ENCODE data around the gene FAM13C. TPM values are rescaled to one million over a fixed set of nuclear protein-coding genes. Genes with fewer than 3 reads are reported as not detected.

Gene FAM13C
- total RNA-seq, 3 donors from 2014 or later: 6.9 to 17.8 (median 13.9) TPM

DNA sequence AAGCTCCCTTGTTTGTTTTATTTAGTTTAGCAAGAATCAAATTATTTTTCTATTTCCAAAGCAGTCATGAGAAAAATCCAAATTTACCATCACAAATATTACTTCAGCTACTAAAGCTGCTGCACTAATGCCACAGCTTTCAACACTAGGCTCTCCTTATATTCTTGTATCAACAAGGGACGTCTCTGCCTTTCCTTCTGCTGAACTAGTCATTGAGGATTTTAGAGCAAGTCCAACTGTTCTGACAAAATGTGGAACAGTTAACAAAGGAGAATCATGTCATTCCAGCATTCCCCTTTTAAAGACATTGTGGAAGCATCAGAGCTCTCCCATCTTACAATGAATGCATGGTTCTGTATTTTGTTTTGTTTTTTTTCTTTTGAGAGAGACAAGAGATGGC lies 28.6 kb downstream of the FAM13C start:
- TF ChIP-seq POLR2AphosphoS5 (IDR thresholded peaks at IDR 0.05) (no peak), POLR2A (IDR thresholded peaks at IDR 0.05) (no peak)
- TF ChIP-seq, protein P1, sequence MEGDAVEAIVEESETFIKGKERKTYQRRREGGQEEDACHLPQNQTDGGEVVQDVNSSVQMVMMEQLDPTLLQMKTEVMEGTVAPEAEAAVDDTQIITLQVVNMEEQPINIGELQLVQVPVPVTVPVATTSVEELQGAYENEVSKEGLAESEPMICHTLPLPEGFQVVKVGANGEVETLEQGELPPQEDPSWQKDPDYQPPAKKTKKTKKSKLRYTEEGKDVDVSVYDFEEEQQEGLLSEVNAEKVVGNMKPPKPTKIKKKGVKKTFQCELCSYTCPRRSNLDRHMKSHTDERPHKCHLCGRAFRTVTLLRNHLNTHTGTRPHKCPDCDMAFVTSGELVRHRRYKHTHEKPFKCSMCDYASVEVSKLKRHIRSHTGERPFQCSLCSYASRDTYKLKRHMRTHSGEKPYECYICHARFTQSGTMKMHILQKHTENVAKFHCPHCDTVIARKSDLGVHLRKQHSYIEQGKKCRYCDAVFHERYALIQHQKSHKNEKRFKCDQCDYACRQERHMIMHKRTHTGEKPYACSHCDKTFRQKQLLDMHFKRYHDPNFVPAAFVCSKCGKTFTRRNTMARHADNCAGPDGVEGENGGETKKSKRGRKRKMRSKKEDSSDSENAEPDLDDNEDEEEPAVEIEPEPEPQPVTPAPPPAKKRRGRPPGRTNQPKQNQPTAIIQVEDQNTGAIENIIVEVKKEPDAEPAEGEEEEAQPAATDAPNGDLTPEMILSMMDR (IDR thresholded peaks at IDR 0.05): no peak
- H3K27me3 ChIP-seq: no peaks in the 10 kb centered on the region
- intact Hi-C loops (cut with DNase I; ENCODE audit: low total_unique reads): no loop called here
- H3K9me3 ChIP-seq: no peaks in the 10 kb centered on the region
- H3K4me3 ChIP-seq: no peak overlapping the region
- DNase-seq (ENCODE audit: low spot score in 2 of 2): no peak
- H3K4me1 ChIP-seq: peaks cover 0 to 4% of the 10 kb centered on the region in 2 donors
- H3K27ac ChIP-seq: no peak overlapping the region
- no peaks in the 10 kb centered on the region for H3K36me3 ChIP-seq

DNA sequence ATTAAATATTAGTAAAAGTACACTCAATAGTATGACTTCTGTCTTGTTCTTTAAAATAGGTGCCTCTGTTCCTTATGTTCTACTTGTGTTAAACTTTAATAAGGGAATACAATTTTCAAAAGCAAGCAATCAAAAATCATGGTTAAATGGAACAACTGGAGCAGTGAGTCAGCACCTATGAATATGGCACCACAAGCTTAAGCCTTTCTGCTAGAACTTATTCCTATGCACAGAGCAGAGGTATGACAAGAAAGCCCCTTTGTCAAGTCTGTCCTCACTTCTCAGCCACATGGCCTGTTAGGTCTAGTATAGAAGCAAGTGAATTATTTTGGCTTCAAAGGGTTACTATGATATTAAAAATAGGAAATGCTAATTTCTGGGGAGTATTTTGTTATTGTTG lies 29.8 kb downstream of the FAM13C start:
- no peak overlapping the region for H3K4me3 ChIP-seq
- H3K4me1 ChIP-seq: no peaks in the 10 kb centered on the region
- no peak for DNase-seq (ENCODE audit: low spot score in 2 of 2)
- H3K9me3 ChIP-seq: no peaks in the 10 kb centered on the region
- no peaks in the 10 kb centered on the region for H3K36me3 ChIP-seq
- TF ChIP-seq POLR2A (IDR thresholded peaks at IDR 0.05): no peak
- H3K27me3 ChIP-seq: no peaks in the 10 kb centered on the region
- no peak overlapping the region for H3K27ac ChIP-seq
- intact Hi-C loops (cut with DNase I; ENCODE audit: low total_unique reads): no loop called here

DNA sequence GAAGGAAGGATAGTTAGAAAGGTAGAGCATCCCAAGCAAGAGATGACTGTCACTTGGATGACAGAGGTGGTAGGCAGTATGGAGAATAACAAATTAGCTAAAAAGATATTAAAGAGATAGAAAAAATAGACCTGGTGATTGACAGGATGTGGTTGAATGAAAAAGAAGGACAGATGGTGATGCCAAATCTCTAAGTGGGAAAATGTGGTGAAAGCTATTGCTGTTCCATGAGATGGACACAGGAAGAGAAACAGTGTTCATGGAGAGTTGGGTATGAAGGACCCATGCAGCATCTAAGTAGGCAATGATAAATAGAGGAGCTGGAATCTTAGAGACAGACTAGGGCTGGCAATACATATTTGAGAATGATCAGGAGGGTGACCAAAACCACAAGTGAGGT lies 30.7 kb downstream of the FAM13C start:
- Histone ChIP-seq H3K4me1 (no peaks in the 10 kb centered on the region), H3K27ac (no peak overlapping the region), H3K36me3 (no peaks in the 10 kb centered on the region), H3K27me3 (no peaks in the 10 kb centered on the region), H3K4me3 (no peak overlapping the region), H3K9me3 (no peaks in the 10 kb centered on the region)
- TF ChIP-seq POLR2A (IDR thresholded peaks at IDR 0.05) (no peak), POLR2AphosphoS5 (IDR thresholded peaks at IDR 0.05) (no peak)
- TF ChIP-seq, protein P1 (IDR thresholded peaks at IDR 0.05): no peak
- intact Hi-C loops (cut with DNase I; ENCODE audit: low total_unique reads): no loop called here
- no peak for DNase-seq (ENCODE audit: low spot score in 2 of 2)

DNA sequence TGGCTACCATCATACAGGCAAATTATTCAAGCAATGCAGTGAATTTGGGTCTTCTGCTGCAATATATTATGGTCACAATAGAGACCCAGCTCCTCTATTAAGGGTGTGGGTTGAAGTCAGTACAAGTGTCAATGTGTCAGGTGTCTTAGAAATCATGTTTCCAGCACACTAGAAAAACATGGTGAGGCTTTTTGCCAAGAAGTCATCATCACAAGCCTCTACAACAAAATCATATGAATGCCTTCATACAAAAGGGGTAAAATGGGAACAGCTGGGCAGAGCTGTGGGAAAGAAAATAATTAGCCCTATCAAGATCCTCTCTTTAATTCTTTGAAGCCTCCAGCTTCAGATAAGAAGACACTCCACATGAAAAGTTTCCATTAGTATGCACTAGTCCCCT lies 37.2 kb downstream of the FAM13C start:
- Histone ChIP-seq H3K4me1 (no peaks in the 10 kb centered on the region), H3K4me3 (no peak overlapping the region), H3K9me3 (no peaks in the 10 kb centered on the region), H3K36me3 (no peaks in the 10 kb centered on the region), H3K27ac (no peak overlapping the region), H3K27me3 (no peaks in the 10 kb centered on the region)
- DNase-seq (ENCODE audit: low spot score in 2 of 2): no peak
- TF ChIP-seq POLR2AphosphoS5 (IDR thresholded peaks at IDR 0.05) (no peak), POLR2A (IDR thresholded peaks at IDR 0.05) (no peak)
- TF ChIP-seq, protein P1 (IDR thresholded peaks at IDR 0.05): no peak
- intact Hi-C loops (cut with DNase I; ENCODE audit: low total_unique reads): no loop called here

DNA sequence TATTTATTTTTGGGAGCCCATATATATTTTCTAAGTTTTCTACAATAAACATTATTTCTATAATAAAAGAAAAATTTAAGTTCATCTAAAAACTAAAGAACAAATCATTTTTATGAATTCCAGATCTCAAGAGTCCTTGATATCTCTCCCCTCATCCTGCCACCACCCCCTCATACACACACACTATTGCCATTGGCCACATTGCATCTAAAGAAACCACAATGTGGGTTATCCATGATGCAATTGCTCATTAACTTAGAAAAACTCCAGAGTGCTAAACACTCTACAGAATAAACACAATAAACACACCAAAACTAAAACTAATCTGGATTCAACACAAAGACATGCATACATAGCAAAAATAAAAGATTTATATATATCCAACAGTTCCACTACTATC lies 37.8 kb downstream of the FAM13C start:
- Histone ChIP-seq H3K4me3 (no peak overlapping the region), H3K27me3 (no peaks in the 10 kb centered on the region), H3K4me1 (no peaks in the 10 kb centered on the region), H3K27ac (no peak overlapping the region), H3K36me3 (no peaks in the 10 kb centered on the region), H3K9me3 (no peaks in the 10 kb centered on the region)
- no peak for DNase-seq (ENCODE audit: low spot score in 2 of 2)
- intact Hi-C loops (cut with DNase I; ENCODE audit: low total_unique reads): no loop called here
- TF ChIP-seq POLR2AphosphoS5 (IDR thresholded peaks at IDR 0.05) (no peak), POLR2A (IDR thresholded peaks at IDR 0.05) (no peak)
- TF ChIP-seq, protein P1 (IDR thresholded peaks at IDR 0.05): no peak

DNA sequence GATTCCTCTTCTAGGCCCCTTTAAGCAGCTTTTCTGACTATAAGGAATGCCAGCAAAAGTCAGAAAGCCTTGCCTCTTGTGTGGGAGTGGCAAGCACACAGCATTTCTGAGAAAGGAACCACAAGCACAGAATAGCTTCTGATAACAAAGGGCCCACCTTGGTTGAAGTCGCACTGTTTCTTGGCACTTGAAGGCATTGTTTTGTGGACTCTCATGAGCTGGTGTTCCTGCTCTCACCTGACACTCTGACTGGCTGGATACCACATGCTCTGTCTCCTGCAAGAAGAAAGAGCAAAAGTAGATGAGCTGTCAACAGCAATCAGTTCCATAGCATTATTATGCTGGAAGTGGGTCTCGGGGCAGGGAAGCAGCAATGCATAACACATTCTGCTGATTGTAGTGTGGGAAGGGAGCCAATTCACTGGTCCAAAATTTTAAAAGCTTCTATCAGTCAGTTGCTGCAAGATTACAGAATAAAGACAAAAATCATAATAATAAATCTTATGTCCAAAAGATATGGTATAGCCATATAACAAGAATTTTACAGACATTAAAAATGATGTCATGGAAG lies 38.4 kb downstream of the FAM13C start:
- no peaks in the 10 kb centered on the region for H3K27me3 ChIP-seq
- H3K36me3 ChIP-seq: no peaks in the 10 kb centered on the region
- no peaks in the 10 kb centered on the region for H3K4me1 ChIP-seq
- TF ChIP-seq POLR2AphosphoS5 (IDR thresholded peaks at IDR 0.05) (no peak), POLR2A (IDR thresholded peaks at IDR 0.05) (no peak)
- intact Hi-C loops (cut with DNase I; ENCODE audit: low total_unique reads): no loop called here
- peak overlapping the region in 1 of 2 donors; percentile 20 for H3K27ac ChIP-seq
- no peak overlapping the region for H3K4me3 ChIP-seq
- DNase-seq (ENCODE audit: low spot score in 2 of 2): no peak
- no peaks in the 10 kb centered on the region for H3K9me3 ChIP-seq
